ENCODE results near the gene MSH2.

Gene MSH2

DNA sequence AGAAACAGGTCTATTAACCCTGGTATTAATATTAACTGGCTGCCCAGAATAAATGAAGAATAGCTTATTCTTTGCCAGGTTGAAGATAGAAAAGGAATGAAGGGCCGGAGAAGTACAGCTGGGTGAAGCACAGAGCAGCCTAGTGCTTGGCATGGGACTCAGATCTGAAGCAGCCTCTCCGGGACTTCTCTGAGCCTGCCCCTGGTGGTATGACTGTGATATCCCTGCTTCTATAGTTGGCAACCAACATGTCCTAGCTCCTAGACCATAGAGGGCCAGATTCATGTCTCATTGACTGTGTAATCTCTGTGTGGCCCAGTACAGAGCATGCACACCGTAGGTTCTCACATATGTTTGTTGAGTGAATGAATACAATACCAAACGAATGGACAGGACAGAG is 107.8 kb downstream of the MSH2 start:
- DNase-seq: no peak

GRCh38 chr2:47512581-47513083 is 109.7 kb downstream of the MSH2 start:
- no peak for DNase-seq

DNA sequence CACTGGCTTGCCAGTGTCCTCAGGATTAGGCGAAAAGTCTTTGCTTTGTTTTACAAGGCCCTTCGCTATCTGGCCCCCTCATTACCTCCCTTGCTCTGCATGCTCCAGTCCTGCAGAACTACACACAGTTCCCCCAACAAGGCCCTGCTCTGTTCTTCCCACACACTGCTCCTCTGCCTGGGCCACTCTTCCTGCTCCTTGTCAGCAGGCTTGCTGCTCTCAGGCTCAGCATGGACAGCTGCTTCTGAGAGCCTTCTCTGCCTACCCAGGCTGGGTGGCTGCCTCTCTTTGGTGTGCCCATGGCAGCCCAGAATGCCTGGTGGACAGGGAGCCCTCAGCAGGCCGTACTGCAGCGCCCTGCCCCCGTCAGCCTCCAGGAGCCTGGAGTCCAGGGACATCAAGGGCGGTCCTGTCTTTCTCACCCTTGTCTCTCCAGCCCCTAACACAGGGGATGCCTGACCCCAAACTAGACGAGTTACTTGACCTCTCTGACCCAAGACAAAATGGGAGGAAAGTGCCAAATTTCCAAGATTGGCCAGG is 111.1 kb downstream of the MSH2 start:
- no peak for DNase-seq

DNA sequence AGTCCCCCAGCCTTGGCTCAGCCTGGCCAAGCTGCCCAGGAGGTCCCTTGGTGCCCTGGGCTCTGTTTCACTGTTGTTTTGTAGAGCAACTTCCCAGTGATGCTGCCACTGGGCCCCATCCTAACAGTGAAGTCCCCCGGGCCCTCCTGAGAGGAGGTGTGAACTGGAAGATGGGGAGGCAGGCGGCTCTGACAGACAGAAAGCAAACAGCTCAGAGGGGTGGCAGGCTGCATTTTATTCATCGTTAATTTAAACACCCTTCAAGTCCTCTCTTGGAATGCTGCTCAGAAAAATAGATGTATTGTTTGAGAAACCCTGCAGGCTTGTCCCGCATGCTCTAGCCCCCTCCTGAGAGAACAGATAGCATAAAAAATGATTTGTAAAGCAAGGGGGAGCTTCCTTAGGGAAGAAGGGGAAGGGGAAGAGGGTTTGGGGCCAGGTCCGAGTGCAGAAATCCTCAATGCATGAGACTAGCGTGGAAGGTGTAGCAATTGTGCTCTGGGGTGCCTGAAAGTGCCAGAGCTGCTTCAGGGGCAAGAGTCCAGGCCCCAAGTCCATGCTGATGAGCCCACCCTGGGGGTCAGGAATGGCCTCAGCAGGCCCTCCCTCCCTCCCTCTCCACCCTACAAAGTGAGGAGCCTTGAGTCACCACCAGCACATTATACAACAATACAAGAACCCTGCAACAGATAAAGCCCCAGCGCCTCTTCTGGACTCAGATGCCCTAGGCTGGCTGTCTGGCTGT is 113.6 kb downstream of the MSH2 start:
- DNase-seq: no peak

DNA sequence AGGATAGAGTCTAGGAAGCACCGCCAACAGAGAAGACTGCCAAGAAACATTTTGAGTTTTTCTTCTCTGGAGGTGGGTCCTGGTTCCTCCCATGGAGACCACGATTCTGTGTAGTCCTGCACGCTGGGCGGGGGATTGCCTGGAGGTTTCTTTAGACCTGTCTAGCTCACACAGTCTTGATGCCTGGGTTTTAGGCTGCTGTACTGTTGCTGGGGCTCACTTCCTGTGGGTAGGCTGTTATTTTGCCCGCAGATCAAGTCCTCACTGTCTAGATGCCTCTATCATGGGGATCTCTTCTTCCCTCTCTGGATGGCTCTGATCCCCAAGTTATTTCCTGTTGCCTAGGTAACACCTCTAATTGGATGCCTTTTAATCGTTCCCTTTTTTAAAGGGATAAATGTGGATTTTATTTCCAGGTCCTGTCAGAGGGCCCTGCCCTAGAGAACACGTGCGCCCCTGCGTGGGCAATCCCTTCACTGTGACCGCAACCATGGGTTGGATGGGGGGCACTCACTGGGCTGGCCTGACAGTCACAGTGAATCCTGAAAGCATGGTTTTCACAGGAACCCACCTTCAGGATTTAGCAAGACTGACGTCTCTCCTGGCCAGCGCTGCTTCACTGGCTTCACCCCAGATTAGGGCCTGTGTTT is 115.7 kb downstream of the MSH2 start:
- no peak for DNase-seq

DNA sequence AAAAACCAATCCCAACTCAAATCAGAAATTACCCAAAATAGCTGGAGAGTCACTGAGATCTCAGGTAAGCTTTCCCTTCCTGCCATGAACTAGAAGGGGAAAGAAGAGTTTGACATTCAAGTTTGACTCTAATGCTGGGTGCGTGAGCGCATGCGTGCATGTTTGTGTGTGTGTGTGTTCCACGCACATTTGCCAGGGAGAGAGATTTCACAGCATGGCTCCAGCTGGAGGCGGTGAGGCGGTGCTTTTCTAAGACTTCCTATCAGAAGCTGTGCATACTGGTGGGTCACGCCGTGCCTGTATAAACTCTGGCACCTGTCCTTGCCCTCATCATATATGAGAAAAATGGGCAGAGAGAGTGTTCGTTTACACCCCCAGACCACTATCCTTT is 116.2 kb downstream of the MSH2 start:
- DNase-seq: no peak

- no peak for DNase-seq
Observed at GRCh38 chr2:47519604-47520301, 116.8 kb downstream of the MSH2 start.

- peak; percentile 2 for DNase-seq
Observed at GRCh38 chr2:47520302-47520630, 117.3 kb downstream of the MSH2 start.

DNA sequence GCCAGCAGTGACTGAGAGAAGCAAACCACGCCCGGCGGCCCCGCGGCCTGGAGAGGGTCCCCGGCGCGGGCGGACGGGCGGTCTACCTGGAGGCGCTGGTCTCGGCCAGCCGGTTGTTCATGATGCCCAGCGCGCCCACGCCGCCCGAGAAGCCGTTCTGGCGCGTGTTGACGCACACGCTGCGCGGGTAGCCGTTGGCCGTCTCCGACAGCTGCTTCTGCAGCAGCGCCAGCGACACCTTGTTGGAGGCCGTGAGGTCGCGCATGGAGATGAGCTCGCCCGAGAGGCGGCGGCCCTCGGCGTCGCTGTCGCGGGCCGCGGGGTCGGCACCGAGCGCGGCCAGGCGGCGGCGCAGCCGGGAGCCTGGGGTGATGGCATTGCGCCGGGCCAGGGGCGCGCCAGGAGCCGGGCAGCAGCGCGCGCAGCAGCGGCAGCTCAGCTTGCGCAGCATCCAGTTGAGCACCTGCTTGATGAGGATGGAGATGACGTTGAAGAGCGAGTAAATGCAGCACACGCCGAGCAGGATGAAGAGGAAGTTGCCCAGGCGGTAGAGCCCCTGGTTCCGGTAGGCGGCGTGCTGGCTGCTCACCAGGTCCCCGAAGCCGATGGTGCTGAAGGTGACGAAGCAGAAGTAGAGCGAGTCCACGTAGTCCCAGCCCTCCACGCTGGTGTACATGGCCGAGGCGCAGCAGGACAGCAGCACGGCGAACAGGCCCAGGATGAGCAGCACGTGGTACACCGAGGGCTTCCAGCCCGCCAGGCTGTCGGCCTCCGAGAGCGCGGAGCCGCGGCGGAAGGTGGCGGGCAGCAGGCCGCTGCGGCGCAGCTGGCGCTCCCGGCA is 118.1 kb downstream of the MSH2 start:
- DNase-seq: peak; percentile 74

- no peak for DNase-seq
Observed at GRCh38 chr2:47521666-47522285, 118.8 kb downstream of the MSH2 start.

DNA sequence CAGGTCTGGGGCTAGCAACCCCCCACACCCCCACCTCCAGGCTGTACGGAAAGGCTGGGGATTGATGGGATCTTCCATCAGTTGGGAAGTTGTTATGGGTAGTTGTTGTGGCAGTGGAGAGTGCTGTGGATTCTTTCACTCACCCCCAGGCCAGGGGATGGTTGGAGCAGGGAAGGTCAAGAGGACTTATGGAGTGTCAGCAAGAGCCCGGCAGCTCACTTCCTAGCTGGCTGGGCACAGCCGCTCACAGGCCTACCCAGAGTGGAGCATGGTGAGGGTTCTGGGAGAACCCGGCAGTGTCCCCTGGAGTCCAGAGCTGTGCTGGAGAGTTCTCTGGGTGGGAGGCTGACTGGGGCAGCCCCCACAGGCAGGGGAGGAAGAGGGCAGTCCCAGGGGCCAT is 122.2 kb downstream of the MSH2 start:
- no peak for DNase-seq

DNA sequence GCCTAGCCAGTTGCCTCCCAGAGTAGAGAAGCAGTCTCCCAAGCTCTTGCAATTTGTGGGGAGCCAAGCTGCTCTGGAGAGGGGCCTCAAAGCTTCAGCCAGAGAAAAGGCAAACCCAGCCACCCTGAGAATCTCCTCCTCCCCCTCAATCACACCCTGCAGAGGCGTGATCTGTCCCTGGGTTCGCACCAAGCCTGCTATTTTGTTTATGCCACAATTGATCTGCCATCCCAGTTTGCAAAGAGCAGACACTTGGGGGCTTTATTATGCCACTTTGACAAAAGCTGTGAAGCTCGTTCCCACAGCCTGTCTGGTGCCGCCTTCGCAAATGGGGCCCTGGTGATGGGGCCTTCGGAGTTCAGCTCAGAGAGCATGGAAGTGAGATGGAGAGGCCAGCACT is 125.5 kb downstream of the MSH2 start:
- no peak for DNase-seq

DNA sequence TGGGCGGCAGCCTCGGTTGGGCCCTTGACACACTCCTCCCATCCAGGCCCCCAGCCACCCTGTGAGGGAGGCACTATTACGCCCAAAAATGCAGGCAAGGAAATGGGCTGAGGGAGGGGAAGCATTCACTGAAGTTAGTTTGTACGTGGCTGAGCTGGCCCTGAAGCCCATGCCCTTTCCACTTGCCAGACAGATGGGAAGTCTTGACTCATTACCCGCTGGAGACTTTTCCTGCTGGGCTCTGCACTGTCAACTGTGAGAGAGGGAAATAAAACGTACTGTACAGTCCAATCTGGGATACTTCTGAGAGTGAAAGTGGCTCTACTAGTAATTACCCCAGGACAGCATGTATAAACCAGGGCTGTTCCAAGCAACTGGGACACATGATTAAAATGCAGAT is 125.9 kb downstream of the MSH2 start:
- no peak for DNase-seq

DNA sequence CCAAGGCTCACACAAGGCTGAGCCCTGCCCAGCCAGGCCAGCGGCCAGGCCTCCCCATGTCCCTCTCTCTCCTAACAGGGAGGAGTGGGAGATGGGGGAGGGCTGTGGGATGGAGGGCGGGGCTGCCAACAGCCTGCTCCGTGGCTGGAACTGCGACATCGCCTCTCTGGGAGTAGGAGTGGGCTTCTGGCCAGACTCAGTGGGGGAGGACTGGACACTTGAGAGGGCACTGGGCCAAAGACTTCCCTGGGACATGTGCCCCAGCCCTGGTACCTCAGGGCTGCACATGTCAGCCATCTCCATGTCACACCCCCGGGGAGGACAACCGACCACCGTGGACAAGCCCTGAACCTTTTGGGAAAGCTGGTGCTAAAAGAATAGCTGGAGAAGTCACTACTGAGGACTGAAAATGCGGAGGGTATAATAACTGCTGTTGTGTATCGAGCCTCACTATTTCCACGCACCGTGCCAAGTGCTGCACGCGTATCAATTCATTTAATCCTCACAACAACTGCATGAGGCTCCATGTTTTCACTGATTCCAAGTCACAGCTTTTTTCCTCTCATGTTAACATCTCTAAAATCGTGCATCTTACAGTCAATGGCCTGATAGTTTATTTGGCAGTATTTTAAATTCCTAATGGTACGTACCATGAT is 127.3 kb downstream of the MSH2 start:
- DNase-seq: no peak

DNA sequence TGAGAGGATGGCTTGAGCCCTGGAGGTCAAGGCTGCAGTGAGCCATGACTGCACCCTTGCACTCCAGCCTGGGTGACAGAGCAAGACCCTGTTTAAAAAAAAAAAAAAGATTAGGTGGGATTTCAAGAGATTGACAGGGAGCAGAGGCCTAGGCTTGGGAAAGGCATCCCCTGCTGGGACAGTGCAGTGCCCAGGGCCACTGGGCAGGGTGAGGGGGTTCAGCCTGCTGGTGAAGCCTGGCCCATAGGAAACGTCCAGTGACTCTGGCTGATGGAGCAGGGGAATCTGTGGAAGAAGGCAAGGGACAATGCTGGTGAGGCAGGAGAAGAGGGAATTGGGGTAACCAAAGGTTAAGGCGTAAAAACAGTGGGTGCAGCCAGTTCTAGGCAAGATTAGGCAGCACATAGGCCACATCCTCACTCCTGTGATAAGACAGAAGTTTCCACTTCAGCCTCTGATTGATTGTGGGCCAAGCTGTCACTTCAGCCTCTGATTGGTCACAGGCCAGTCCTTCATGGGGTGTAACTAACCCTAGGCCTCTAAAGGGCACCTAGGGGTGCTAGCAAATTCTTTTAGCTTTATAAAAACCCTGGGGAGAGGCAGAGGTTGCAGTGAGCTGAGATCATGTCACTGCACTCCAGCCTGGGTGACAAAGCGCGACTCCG is 128.6 kb downstream of the MSH2 start:
- DNase-seq: no peak
